HepG2 (cell line): ENCODE measurements around the gene PLBD2. TPM values are rescaled to one million over a fixed set of nuclear protein-coding genes. Genes with fewer than 3 reads are reported as not detected.
A peak's percentile ranks its signal among the peaks of the same experiment; 100 is the strongest.

ENCODE experiments used
- AHR ChIP-seq: IDR thresholded peaks from 2 replicates; pipeline ENCODE4 v1.6.1; 2018; ENCODE audit warnings: missing genetic modification reagents, missing compliant biosample characterization
- BHLHE40 ChIP-seq: IDR thresholded peaks from 2 replicates; pipeline ENCODE4 v1.6.1; 2011; ENCODE audit warnings: low read length, improper control_type of control experiment
- CSRNP2 ChIP-seq: sonication (generic); formaldehyde crosslinking; conservative IDR thresholded peaks from 2 replicates; pipeline ENCODE4 v1.8.0; 2022; ENCODE audit warnings: low read depth, missing genetic modification reagents
- CTCF ChIP-seq: sonication (generic); formaldehyde crosslinking; IDR thresholded peaks from 2 replicates; pipeline ENCODE4 v1.5.0; 2020; ENCODE audit warnings: mild to moderate bottlenecking, missing genetic modification reagents, moderate library complexity
- DBP ChIP-seq: sonication (generic); formaldehyde crosslinking; IDR thresholded peaks from 2 replicates; pipeline ENCODE4 v1.4.0; 2020; ENCODE audit warnings: missing genetic modification reagents; ENCODE audit errors: not compliant biosample characterization
- IRF1 ChIP-seq: sonication (generic); formaldehyde crosslinking; IDR thresholded peaks from 2 replicates; pipeline ENCODE4 v1.4.0; 2020; ENCODE audit warnings: low read depth, mild to moderate bottlenecking, missing genetic modification reagents
- SMC3 ChIP-seq: IDR thresholded peaks from 2 replicates; pipeline ENCODE4 v1.6.1; 2011; ENCODE audit warnings: low read length, improper control_type of control experiment
- STAG1 ChIP-seq: sonication (generic); formaldehyde crosslinking; IDR thresholded peaks from 2 replicates; pipeline ENCODE4 v1.4.0; 2020; ENCODE audit warnings: missing genetic modification reagents
- THAP11 ChIP-seq: IDR thresholded peaks from 2 replicates; pipeline ENCODE4 v1.6.1; 2016; ENCODE audit warnings: missing biosample characterization, missing genetic modification reagents
- TP53 ChIP-seq: sonication (generic); formaldehyde crosslinking; conservative IDR thresholded peaks from 2 replicates; pipeline ENCODE4 v1.4.0; 2020; ENCODE audit warnings: missing genetic modification reagents
- ZNF160 ChIP-seq: sonication (generic); formaldehyde crosslinking; IDR thresholded peaks from 2 replicates; pipeline ENCODE4 v1.8.0; 2022; ENCODE audit warnings: mild to moderate bottlenecking, inconsistent platforms, missing genetic modification reagents
- ZNF282 ChIP-seq: fragments of 450-650 bp; IDR thresholded peaks from 2 replicates; pipeline ENCODE4 v1.6.1; 2018; ENCODE audit not compliant: partially characterized antibody
- ZSCAN31 ChIP-seq: sonication (generic); formaldehyde crosslinking; IDR thresholded peaks from 2 replicates; pipeline ENCODE4 v1.5.0; 2020; ENCODE audit warnings: low read depth, mild to moderate bottlenecking, missing genetic modification reagents
- polyA plus RNA-seq, 8 experiments: library from polyadenylated mRNA; depleted of rRNA in 3 of 8; stranded (reverse) in 7 of 8; unstranded in 1 of 8; fragments of >200 nt; fragmentation: Illumina TruSeq in 4 of 8; extraction: Trizol in 4 of 8; gene quantifications; 2 replicates each; pipeline versions ENCODE4 v1.2.1 to v1.2.3, GENCODE V29; 2011 to 2016; ENCODE audit warnings: low read depth in 4 of 8, missing spikeins in 1 of 8, mixed read lengths in 1 of 8; ENCODE audit not compliant: insufficient read depth in 1 of 8
- total RNA-seq, 5 experiments: library from RNA; depleted of rRNA; stranded (reverse); fragments of >200 nt; fragmentation: Illumina TruSeq; extraction: Trizol; gene quantifications; 2 replicates each; pipeline ENCODE4 v1.2.3, GENCODE V29; 2016; ENCODE audit warnings: low read depth in 1 of 5

Gene PLBD2
- total and polyA plus RNA-seq, 2 of the 13 experiments (the other 11 are each of a cell fraction or from before 2014, with no cell fraction given) = 6.7 to 8.5 TPM

- TF ChIP-seq ZSCAN31 (CRISPR knock-in tag) (no peak), THAP11 (CRISPR knock-in tag) (no peak), AHR (CRISPR knock-in tag) (0 out of 2 replicates have a peak, but pooled peaks have one; percentile 41), BHLHE40 (peak; percentile 14; the same call in 1 of the 2 replicates), TP53 (CRISPR knock-in tag) (no peak), CSRNP2 (CRISPR knock-in tag) (no peak), SMC3 (peak; percentile 24; the same call in 1 of the 2 replicates), IRF1 (no peak), ZNF160 (no peak), DBP (CRISPR knock-in tag) (no peak), CTCF (peak; percentile 60), STAG1 (CRISPR knock-in tag) (peak; percentile 62), ZNF282 (no peak)
Measured at GRCh38 chr12:113359939-113360748, 1.8 kb downstream of the PLBD2 start (continued).
